Loucy (cell line): ENCODE results near the gene GIT2.

ENCODE experiments used
- H2AFZ ChIP-seq: fragments of 200-600 bp; sonication (generic); 2 replicates; pipeline ENCODE4 v1.6.0; 2016; ENCODE audit warnings: antibody characterized with exemption, mild to moderate bottlenecking, low read length, moderate library complexity
- H3F3A ChIP-seq: fragments of 200-600 bp; 2 replicates; pipeline ENCODE4 v1.6.0; 2016; ENCODE audit warnings: antibody characterized with exemption, low read depth, mild to moderate bottlenecking
- H3K27me3 ChIP-seq: fragments of 200-600 bp; sonication (generic); 2 replicates; pipeline ENCODE4 v1.6.1; 2014; ENCODE audit warnings: low read length, mild to moderate bottlenecking; ENCODE audit not compliant: insufficient read depth, poor library complexity, severe bottlenecking
- H3K36me3 ChIP-seq: fragments of 200-600 bp; sonication (generic); 2 replicates; pipeline ENCODE4 v1.6.1; 2016; ENCODE audit warnings: low read length; ENCODE audit not compliant: insufficient read depth
- H3K4me1 ChIP-seq: fragments of 200-600 bp; sonication (generic); 2 replicates; pipeline ENCODE4 v1.5.1; 2014; ENCODE audit warnings: low read length, mild to moderate bottlenecking; ENCODE audit not compliant: insufficient read depth, poor library complexity, severe bottlenecking
- H3K4me2 ChIP-seq: fragments of 200-600 bp; sonication (generic); 2 replicates; pipeline ENCODE4 v1.6.0; 2014; ENCODE audit warnings: antibody characterized with exemption, low read length, low read depth, mild to moderate bottlenecking; ENCODE audit not compliant: poor library complexity, severe bottlenecking
- H3K4me3 ChIP-seq: fragments of 200-600 bp; sonication (generic); 2 replicates; pipeline ENCODE4 v1.5.1; 2014; ENCODE audit warnings: low read length, mild to moderate bottlenecking, mixed read lengths; ENCODE audit not compliant: poor library complexity, severe bottlenecking
- H3K79me2 ChIP-seq: fragments of 200-600 bp; sonication (generic); 2 replicates; pipeline ENCODE4 v1.6.1; 2014; ENCODE audit warnings: low read length; ENCODE audit not compliant: insufficient read depth
- H3K9ac ChIP-seq: fragments of 200-600 bp; sonication (generic); 2 replicates; pipeline ENCODE4 v1.6.0; 2014; ENCODE audit warnings: mild to moderate bottlenecking, low read depth, low read length, moderate library complexity; ENCODE audit not compliant: poor library complexity, severe bottlenecking
- H3K9me2 ChIP-seq: fragments of 200-600 bp; sonication (generic); replicated peaks from 2 replicates; pipeline ENCODE4 v1.6.1; 2016; ENCODE audit warnings: low read depth, low read length, mixed read lengths
- H3K9me3 ChIP-seq: fragments of 200-600 bp; sonication (generic); 2 replicates; pipeline ENCODE4 v1.6.1; 2014; ENCODE audit warnings: mild to moderate bottlenecking, antibody characterized with exemption, low read length, low read depth; ENCODE audit not compliant: insufficient read depth
- H4K20me1 ChIP-seq: fragments of 200-600 bp; sonication (generic); 2 replicates; pipeline ENCODE4 v1.6.0; 2014; ENCODE audit warnings: antibody characterized with exemption, low read length, mild to moderate bottlenecking; ENCODE audit not compliant: insufficient read depth, poor library complexity, severe bottlenecking
- CTCF ChIP-seq: fragments of 200-600 bp; sonication (generic); conservative IDR thresholded peaks from 2 replicates; pipeline ENCODE4 v1.5.1; 2014; ENCODE audit warnings: mild to moderate bottlenecking, antibody characterized with exemption, low read length
- EZH2phosphoT487 ChIP-seq: fragments of 200-600 bp; IDR thresholded peaks from 2 replicates; pipeline ENCODE4 v1.6.1; 2018; ENCODE audit warnings: antibody characterized with exemption, mild to moderate bottlenecking, moderate library complexity, borderline replicate concordance

Gene GIT2

GRCh38 chr12:110006115-110006514 lies 9.9 kb upstream of the GIT2 start:
- Histone ChIP-seq H2AFZ (no peak overlapping the region), H3K4me3 (no peak overlapping the region), H3K36me3 (no peaks in the 10 kb centered on the region), H3K9me2 (no peaks in the 10 kb centered on the region), H3K4me2 (no peak overlapping the region), H3K27me3 (no peaks in the 10 kb centered on the region), H3K9me3 (no peaks in the 10 kb centered on the region), H3K79me2 (peaks cover 73% of the 10 kb centered on the region), H3F3A (0 out of 2 replicates have a peak, but pooled peaks cover 4% of the 10 kb centered on the region), H3K4me1 (peaks cover 17% of the 10 kb centered on the region), H4K20me1 (no peaks in the 10 kb centered on the region), H3K9ac (no peak overlapping the region)
- TF ChIP-seq CTCF (no peak), EZH2phosphoT487 (no peak)

- H4K20me1 ChIP-seq = no peaks in the 10 kb centered on the region
- no peak for TF ChIP-seq CTCF
- 0 out of 2 replicates have a peak, but pooled peaks cover 4% of the 10 kb centered on the region for H3F3A ChIP-seq
- peaks cover 79% of the 10 kb centered on the region for H3K79me2 ChIP-seq
- no peaks in the 10 kb centered on the region for H3K36me3 ChIP-seq
- H3K27me3 ChIP-seq = no peaks in the 10 kb centered on the region
- H3K4me3 ChIP-seq = no peak overlapping the region
- H2AFZ ChIP-seq = no peak overlapping the region
- no peak overlapping the region for H3K9ac ChIP-seq
- peaks cover 19% of the 10 kb centered on the region for H3K4me1 ChIP-seq
- H3K4me2 ChIP-seq = peak overlapping the region; percentile 35
- H3K9me2 ChIP-seq = no peaks in the 10 kb centered on the region
- H3K9me3 ChIP-seq = no peaks in the 10 kb centered on the region
Measured at GRCh38 chr12:110005319-110005973, 9.3 kb upstream of the GIT2 start.

GRCh38 chr12:110004598-110004997 lies 8.4 kb upstream of the GIT2 start:
- Histone ChIP-seq H3K9me2 (no peaks in the 10 kb centered on the region), H3K9me3 (no peaks in the 10 kb centered on the region), H3F3A (0 out of 2 replicates have a peak, but pooled peaks cover 4% of the 10 kb centered on the region), H2AFZ (no peak overlapping the region), H3K9ac (no peak overlapping the region), H3K36me3 (no peaks in the 10 kb centered on the region), H3K4me1 (peaks cover 25% of the 10 kb centered on the region), H3K4me2 (peak overlapping the region; percentile 35), H4K20me1 (peaks cover 4% of the 10 kb centered on the region), H3K79me2 (peaks cover 80% of the 10 kb centered on the region), H3K27me3 (no peaks in the 10 kb centered on the region), H3K4me3 (no peak overlapping the region)
- no peak for TF ChIP-seq CTCF
- TF ChIP-seq EZH2phosphoT487 = no peak
